Esophagus muscularis mucosa (tissue), 4 donors: Measurements from ENCODE around the gene MICAL3. TPM values are rescaled to one million over a fixed set of nuclear protein-coding genes. Genes with fewer than 3 reads are reported as not detected.

Experiments
- DNase-seq: peaks from one replicate; pipeline ENCODE4 v3.0.0-alpha.2; 2017; ENCODE audit errors: extremely low spot score
- H3K27ac ChIP-seq, 4 donors: fragments of 200-600 bp; sonication (generic); replicated peaks in 1 of 4; 1 replicate in 3 of 4; 2 replicates in 1 of 4; pipeline ENCODE4 v1.5.1; 2016 to 2019; ENCODE audit warnings: mild to moderate bottlenecking in 1 of 4
- H3K27me3 ChIP-seq, 4 donors: fragments of 200-600 bp; sonication (generic); one replicate each; pipeline versions ENCODE4 v1.5.1 to v1.6.0; 2016 to 2019
- H3K36me3 ChIP-seq, 4 donors: fragments of 200-600 bp; sonication (generic); one replicate each; pipeline ENCODE4 v1.5.1; 2016 to 2019
- H3K4me1 ChIP-seq, 4 donors: fragments of 200-600 bp; sonication (generic); one replicate each; pipeline ENCODE4 v1.5.1; 2016 to 2019
- H3K4me3 ChIP-seq, 4 donors: fragments of 200-600 bp; sonication (generic); 1 replicate in 2 of 4; 2 replicates in 2 of 4; pipeline ENCODE4 v1.5.1; 2016 to 2019; ENCODE audit warnings: mild to moderate bottlenecking in 4 of 4, moderate library complexity in 1 of 4
- H3K9me3 ChIP-seq, 4 donors: fragments of 200-600 bp; sonication (generic); 1 replicate in 3 of 4; 2 replicates in 1 of 4; pipeline ENCODE4 v1.5.1; 2016 to 2019
- CTCF ChIP-seq, 3 experiments: fragments of 200-600 bp in 2 of 3; fragments of 450-650 bp in 1 of 3; sonication (generic) in 2 of 3; IDR thresholded peaks; one replicate each; pipeline ENCODE4 v1.5.1; 2017 to 2019; ENCODE audit warnings: antibody characterized with exemption in 3 of 3, mild to moderate bottlenecking in 2 of 3, moderate library complexity in 1 of 3
- EP300 ChIP-seq: sonication (generic); formaldehyde crosslinking; IDR thresholded peaks from one replicate; pipeline ENCODE4 v1.6.1; 2017; ENCODE audit warnings: antibody characterized with exemption
- POLR2A ChIP-seq: fragments of 450-650 bp; IDR thresholded peaks from one replicate; pipeline ENCODE4 v1.6.1; 2017; ENCODE audit warnings: antibody characterized with exemption, moderate library complexity, mild to moderate bottlenecking, low read depth
- POLR2AphosphoS5 ChIP-seq, 2 donors: sonication (generic); formaldehyde crosslinking; IDR thresholded peaks; one replicate each; pipeline ENCODE4 v1.6.1; 2017; ENCODE audit warnings: antibody characterized with exemption in 2 of 2
- WGBS: methylation state at CpG from one replicate; pipeline ENCODE4 v1.1.5; 2018; 5-methylcytosine and 5-hydroxymethylcytosine counted together
- intact Hi-C: fragments of 100-400 bp; cut with DNase I; formaldehyde crosslinking; loops from one replicate; pipeline ENCODE4 v1.15.1; 2023
- total RNA-seq, 4 donors: library from RNA; depleted of rRNA; stranded (reverse); fragments of >200 nt; gene quantifications; one replicate each; pipeline versions ENCODE4 v1.1.0 to v1.2.1, GENCODE V29; 2016

MICAL3 gene
- total RNA-seq, 4 donors from 2014 or later = 35.1 to 91.8 (median 67.8) TPM

- H3K36me3 ChIP-seq = peaks cover 0 to 5% (median 0%) of the 10 kb centered on the region in 4 donors
- peaks cover 18 to 81% (median 59%) of the 10 kb centered on the region in 4 donors for H3K4me1 ChIP-seq
- TF ChIP-seq POLR2AphosphoS5 (IDR thresholded peaks at IDR 0.05) = no peak
- TF ChIP-seq EP300 = no peak
- TF ChIP-seq CTCF (IDR thresholded peaks at IDR 0.05) = no peak
- no peak for TF ChIP-seq POLR2A
- no peak overlapping the region for H3K27ac ChIP-seq
- intact Hi-C loops = no loop called here
- no peaks in the 10 kb centered on the region for H3K9me3 ChIP-seq
- no peak overlapping the region for H3K4me3 ChIP-seq
- no peaks in the 10 kb centered on the region for H3K27me3 ChIP-seq
- WGBS = 82% methylated on average over 7 of the region's 7 CpGs
- DNase-seq = no peak
These were observed 41.7 kb downstream of the MICAL3 start for GRCh38 chr22:17982572-17983141.

DNA sequence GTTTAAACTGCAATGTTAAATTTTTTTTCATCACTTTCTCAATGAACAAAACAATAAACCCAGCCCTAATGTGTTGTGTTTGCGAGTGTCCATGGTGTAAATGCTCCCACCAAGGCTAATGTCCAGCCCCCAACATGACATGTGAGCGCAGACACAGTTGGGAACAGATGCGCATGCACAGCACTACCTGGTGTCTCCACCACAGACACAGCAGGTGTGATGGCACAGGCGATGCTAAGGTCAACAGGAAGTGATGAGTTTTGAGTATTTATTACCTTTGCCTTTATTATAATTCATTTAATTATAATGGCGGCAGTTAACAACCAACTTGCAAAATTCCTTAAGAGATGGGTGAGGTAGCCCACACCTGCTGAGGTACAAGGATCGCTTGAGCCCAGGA is 42.9 kb downstream of the MICAL3 start:
- no peak for DNase-seq
- no peak for TF ChIP-seq POLR2AphosphoS5 (IDR thresholded peaks at IDR 0.05)
- TF ChIP-seq POLR2A = no peak
- TF ChIP-seq EP300 = no peak
- no peak for TF ChIP-seq CTCF (IDR thresholded peaks at IDR 0.05)
- Histone ChIP-seq H3K4me3 (no peak overlapping the region), H3K27me3 (no peaks in the 10 kb centered on the region), H3K4me1 (peaks cover 18 to 76% (median 51%) of the 10 kb centered on the region in 4 donors), H3K27ac (no peak overlapping the region), H3K36me3 (peaks cover 0 to 5% (median 0%) of the 10 kb centered on the region in 4 donors), H3K9me3 (no peaks in the 10 kb centered on the region)
- intact Hi-C loops = no loop called here
- WGBS = 82% methylated on average over 6 of the region's 6 CpGs

- no peaks in the 10 kb centered on the region for H3K27me3 ChIP-seq
- intact Hi-C loops = no loop called here
- H3K9me3 ChIP-seq = no peaks in the 10 kb centered on the region
- no peak for DNase-seq
- H3K4me3 ChIP-seq = peak overlapping the region in 3 of 4 donors; percentile 8 to 33 (median 20)
- TF ChIP-seq POLR2A = no peak
- no peak for TF ChIP-seq EP300
- TF ChIP-seq POLR2AphosphoS5 (IDR thresholded peaks at IDR 0.05) = no peak
- TF ChIP-seq CTCF (IDR thresholded peaks at IDR 0.05) = no peak
- WGBS = 21% methylated on average over 13 of the region's 13 CpGs
- H3K27ac ChIP-seq = peak overlapping the region in 2 of 4 donors; percentile 24 to 43
- peaks cover 0 to 5% (median 0%) of the 10 kb centered on the region in 4 donors for H3K36me3 ChIP-seq
- H3K4me1 ChIP-seq = peaks cover 22 to 74% (median 51%) of the 10 kb centered on the region in 4 donors
These were observed 43.7 kb downstream of the MICAL3 start for GRCh38 chr22:17980638-17981051.

DNA sequence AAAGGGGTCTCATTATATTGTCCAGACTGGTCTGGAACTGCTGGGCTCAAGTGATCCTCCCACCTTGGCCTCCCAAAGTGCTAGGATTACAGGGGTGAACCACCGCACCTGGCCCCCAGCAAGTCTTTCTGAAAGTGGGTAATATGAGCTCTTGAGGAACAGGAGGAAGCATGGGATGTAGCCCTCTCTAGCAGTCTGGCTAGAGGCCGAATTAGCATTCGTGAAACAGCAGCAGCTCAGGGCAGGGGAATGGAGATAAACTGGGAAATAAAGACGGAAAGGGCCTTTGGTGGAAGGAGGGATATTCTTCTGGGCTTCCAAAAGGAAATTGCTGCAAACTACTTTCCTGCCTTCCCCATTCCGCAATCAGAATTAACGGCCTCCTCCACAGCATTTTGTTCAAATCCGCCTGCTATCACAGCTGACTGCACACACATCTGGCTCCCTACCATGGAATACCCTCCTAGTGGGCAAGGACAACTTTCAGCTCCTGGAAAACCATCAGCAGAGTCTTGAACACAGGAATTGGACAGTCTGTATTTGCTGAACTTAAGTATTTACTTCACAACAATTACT is 44.3 kb downstream of the MICAL3 start:
- intact Hi-C loops = no loop called here
- TF ChIP-seq EP300 = no peak
- no peak for TF ChIP-seq CTCF (IDR thresholded peaks at IDR 0.05)
- no peak for TF ChIP-seq POLR2AphosphoS5 (IDR thresholded peaks at IDR 0.05)
- TF ChIP-seq POLR2A = no peak
- DNase-seq = no peak
- H3K4me1 ChIP-seq = peaks cover 23 to 74% (median 51%) of the 10 kb centered on the region in 4 donors
- WGBS = 43% methylated on average over 6 of the region's 7 CpGs
- H3K9me3 ChIP-seq = no peaks in the 10 kb centered on the region
- peaks cover 0 to 5% (median 0%) of the 10 kb centered on the region in 4 donors for H3K36me3 ChIP-seq
- H3K4me3 ChIP-seq = peak overlapping the region in 1 of 4 donors; percentile 20
- H3K27ac ChIP-seq = peak overlapping the region in 3 of 4 donors; percentile 24 to 43 (median 37)
- H3K27me3 ChIP-seq = no peaks in the 10 kb centered on the region
